ENCODE measurements around the gene GCC2. TPM values are rescaled to one million over a fixed set of nuclear protein-coding genes. Genes with fewer than 3 reads are reported as not detected.

GCC2 gene
- total and polyA plus RNA-seq, 2 of the 13 experiments (the other 11 are each of a cell fraction or from before 2014, with no cell fraction given), result 17.6 to 22.5 TPM

DNA sequence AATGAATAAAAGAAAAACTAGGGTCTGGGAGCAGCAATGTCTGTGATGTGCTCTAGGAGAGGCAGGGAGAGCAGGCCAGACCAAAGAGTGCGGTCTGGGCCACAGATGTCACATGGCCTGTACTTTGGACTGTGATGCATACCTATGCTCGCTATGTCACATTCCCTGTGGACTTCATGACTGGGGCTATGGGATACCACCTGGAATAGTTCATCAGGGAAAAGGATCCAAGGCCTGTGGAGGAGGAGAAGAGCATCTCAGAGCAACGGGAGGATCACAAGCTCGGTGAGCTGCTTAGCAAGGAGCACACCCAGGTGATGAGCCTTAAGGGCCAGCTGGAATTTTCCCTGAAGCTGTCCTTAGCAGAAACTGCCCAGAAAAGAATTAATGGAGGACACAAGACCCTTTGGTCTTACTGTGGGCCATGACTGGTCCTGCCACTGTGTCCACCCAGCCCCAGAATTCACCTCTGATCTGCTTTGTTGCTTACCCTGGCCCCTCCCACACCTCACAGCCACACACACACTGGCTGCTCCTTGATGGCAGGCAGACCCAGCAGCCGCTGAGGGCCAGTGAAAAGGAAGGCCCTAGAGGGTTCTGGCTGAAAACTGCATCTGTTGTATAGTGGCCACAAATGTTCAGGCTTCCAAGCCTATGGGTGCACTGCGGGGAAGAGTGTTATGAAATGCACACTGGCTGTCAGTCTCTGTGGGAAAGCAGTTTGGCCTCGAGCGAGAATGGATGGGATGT lies 25.3 kb upstream of the GCC2 start:
- Histone ChIP-seq H2AFZ (ENCODE audit: low read length) (peak overlapping the region; percentile 16), H3K4me1 (ENCODE audit: insufficient read depth, low read length) (peaks cover 21% of the 10 kb centered on the region), H4K20me1 (ENCODE audit: insufficient read depth, low read length) (no peaks in the 10 kb centered on the region), H3K79me2 (ENCODE audit: insufficient read depth, low read length) (no peaks in the 10 kb centered on the region), H3K4me2 (ENCODE audit: low read depth, low read length) (peak overlapping the region; percentile 69), H3K4me3 (replicated peaks in 1 of 3; ENCODE audit: insufficient read depth in 1 of 3, low read depth in 2 of 3, low read length in 3 of 3) (peak overlapping the region; percentile 10 to 51 (median 30); a peak in 5 of 6 replicates), H3K36me3 (replicated peaks in 1 of 2; ENCODE audit: control insufficient read depth in 1 of 2, insufficient read depth in 2 of 2, low read length in 2 of 2) (no peaks in the 10 kb centered on the region), H3K9ac (ENCODE audit: insufficient read depth, low read depth, low read length) (peak overlapping the region; percentile 32), H3K27me3 (ENCODE audit: control insufficient read depth in 1 of 2, insufficient read depth in 2 of 2, low read length in 2 of 2) (no peaks in the 10 kb centered on the region), H3K9me3 (ENCODE audit: low read length) (no peaks in the 10 kb centered on the region), H3K27ac (ENCODE audit: extremely low read length, insufficient read depth, low read length) (peak overlapping the region; percentile 44)
- in situ Hi-C loops (cut with HindIII; ENCODE audit: extremely low pct_ligation_motif_present, low pct_unique_long_range_greater_than_20kb) (no loop called here), intact Hi-C loops (cut with micrococcal nuclease; ENCODE audit: unreplicated experiment) (no loop called here)
- POLR2A ChIA-PET, result interaction anchor here (0.9 kb wide), 1 partner anchor 24 kb away, joined by 4 read pairs; no protein-coding TSS in a partner anchor
- CTCF ChIA-PET (ENCODE audit: low intra/inter-chr PET ratio, low total read pairs), result no interaction called here
- DNase-seq (ENCODE audit: low spot score) (peak; percentile 94), FAIRE-seq (peak; percentile 94), ATAC-seq (peak; percentile 100)
- WGBS (ENCODE audit: low lambda C conversion rate), result 23% methylated on average over 8 of the region's 8 CpGs
- BruUV-seq (replicated peaks), result TSS peak; percentile 90
- TF ChIP-seq ZNF788 (CRISPR knock-in tag; IDR thresholded peaks at IDR 0.05; ENCODE audit: borderline replicate concordance), result peak; percentile 90; the same call in 1 of the 2 replicates
- TF ChIP-seq TRIM24 (CRISPR knock-in tag; IDR thresholded peaks at IDR 0.05), result no peak
- peak; percentile 60; the same call in 1 of the 2 replicates for TF ChIP-seq IRF2 (CRISPR knock-in tag; IDR thresholded peaks at IDR 0.05)
- 0 out of 2 replicates have a peak, but pooled peaks have one; percentile 19 for TF ChIP-seq ZNF333 (CRISPR knock-in tag; IDR thresholded peaks at IDR 0.05; ENCODE audit: borderline replicate concordance)
- TF ChIP-seq, protein P1, sequence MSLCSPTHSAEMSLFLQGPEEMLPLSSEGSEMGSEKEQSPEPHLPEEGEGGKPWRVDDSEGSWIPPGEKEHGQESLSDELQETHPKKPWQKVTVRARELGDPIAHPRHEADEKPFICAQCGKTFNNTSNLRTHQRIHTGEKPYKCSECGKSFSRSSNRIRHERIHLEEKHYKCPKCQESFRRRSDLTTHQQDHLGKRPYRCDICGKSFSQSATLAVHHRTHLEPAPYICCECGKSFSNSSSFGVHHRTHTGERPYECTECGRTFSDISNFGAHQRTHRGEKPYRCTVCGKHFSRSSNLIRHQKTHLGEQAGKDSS (CRISPR knock-in tag; IDR thresholded peaks at IDR 0.05; ENCODE audit: borderline replicate concordance, low read depth), result peak; percentile 31; the same call in 1 of the 2 replicates
- peak; percentile 92 for TF ChIP-seq ZFX (CRISPR knock-in tag; IDR thresholded peaks at IDR 0.05; ENCODE audit: low read depth)
- TF ChIP-seq FOXA1 (IDR thresholded peaks at IDR 0.05), result no peak
- peak; percentile 49 for TF ChIP-seq FOXA1 (CRISPR knock-in tag; IDR thresholded peaks at IDR 0.05)
- no peak for TF ChIP-seq ZFP90 (CRISPR knock-in tag; IDR thresholded peaks at IDR 0.05; ENCODE audit: borderline replicate concordance)
- TF ChIP-seq NFE2L2 (IDR thresholded peaks at IDR 0.05; ENCODE audit: low read length), result peak; percentile 29; the same call in 1 of the 2 replicates
- TF ChIP-seq SRSF4 (IDR thresholded peaks at IDR 0.05; ENCODE audit: low read depth, low read length, poor library complexity, severe bottlenecking), result no peak
- 0 out of 2 replicates have a peak, but pooled peaks have one; percentile 47 for TF ChIP-seq ZNF251 (CRISPR knock-in tag; IDR thresholded peaks at IDR 0.05)
- peak; percentile 62; the same call in 1 of the 2 replicates for TF ChIP-seq ERF (CRISPR knock-in tag; IDR thresholded peaks at IDR 0.05)
- peak; percentile 21; the same call in 1 of the 2 replicates for TF ChIP-seq HCFC1 (IDR thresholded peaks at IDR 0.05; ENCODE audit: low read depth, low read length)
- peak; percentile 67; the same call in 1 of the 2 replicates for TF ChIP-seq ZNF124 (CRISPR knock-in tag; IDR thresholded peaks at IDR 0.05)
- TF ChIP-seq, protein P2, sequence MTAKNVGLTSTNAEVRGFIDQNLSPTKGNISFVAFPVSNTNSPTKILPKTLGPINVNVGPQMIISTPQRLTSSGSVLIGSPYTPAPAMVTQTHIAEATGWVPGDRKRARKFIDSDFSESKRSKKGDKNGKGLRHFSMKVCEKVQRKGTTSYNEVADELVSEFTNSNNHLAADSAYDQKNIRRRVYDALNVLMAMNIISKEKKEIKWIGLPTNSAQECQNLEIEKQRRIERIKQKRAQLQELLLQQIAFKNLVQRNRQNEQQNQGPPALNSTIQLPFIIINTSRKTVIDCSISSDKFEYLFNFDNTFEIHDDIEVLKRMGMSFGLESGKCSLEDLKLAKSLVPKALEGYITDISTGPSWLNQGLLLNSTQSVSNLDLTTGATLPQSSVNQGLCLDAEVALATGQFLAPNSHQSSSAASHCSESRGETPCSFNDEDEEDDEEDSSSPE (CRISPR knock-in tag; IDR thresholded peaks at IDR 0.05), result 0 out of 2 replicates have a peak, but pooled peaks have one; percentile 21
- TF ChIP-seq EP300 (IDR thresholded peaks at IDR 0.05; ENCODE audit: low read depth in 2 of 2, low read length in 2 of 2), result peak; percentile 61 to 72; a peak in 3 of 4 replicates
- peak; percentile 52; the same call in 1 of the 2 replicates for TF ChIP-seq EP300 (CRISPR knock-in tag; IDR thresholded peaks at IDR 0.05; ENCODE audit: borderline replicate concordance)
- no peak for TF ChIP-seq THYN1 (CRISPR knock-in tag; IDR thresholded peaks at IDR 0.05; ENCODE audit: borderline replicate concordance, low read depth)
